GM12864 (cell line): ENCODE measurements around the gene MAGI2.

ENCODE experiments used
- DNase-seq: peaks from one replicate; pipeline ENCODE4 v3.0.0-alpha.2; 2011; ENCODE audit warnings: low read depth
- H3K4me3 ChIP-seq: 2 replicates; pipeline ENCODE4 v1.5.1; 2011; ENCODE audit warnings: mild to moderate bottlenecking, low read depth, low read length, control low read depth
- TF ChIP-seq, protein P1 (sequence below): IDR thresholded peaks from 2 replicates; pipeline ENCODE4 v1.5.1; 2011; ENCODE audit warnings: low read depth, mild to moderate bottlenecking, moderate library complexity, low read length, control low read depth, inconsistent platforms; ENCODE audit errors: missing control alignments

Gene MAGI2

GRCh38 chr7:78542541-78542940 lies 910.9 kb downstream of the MAGI2 start:
- TF ChIP-seq, protein P1, sequence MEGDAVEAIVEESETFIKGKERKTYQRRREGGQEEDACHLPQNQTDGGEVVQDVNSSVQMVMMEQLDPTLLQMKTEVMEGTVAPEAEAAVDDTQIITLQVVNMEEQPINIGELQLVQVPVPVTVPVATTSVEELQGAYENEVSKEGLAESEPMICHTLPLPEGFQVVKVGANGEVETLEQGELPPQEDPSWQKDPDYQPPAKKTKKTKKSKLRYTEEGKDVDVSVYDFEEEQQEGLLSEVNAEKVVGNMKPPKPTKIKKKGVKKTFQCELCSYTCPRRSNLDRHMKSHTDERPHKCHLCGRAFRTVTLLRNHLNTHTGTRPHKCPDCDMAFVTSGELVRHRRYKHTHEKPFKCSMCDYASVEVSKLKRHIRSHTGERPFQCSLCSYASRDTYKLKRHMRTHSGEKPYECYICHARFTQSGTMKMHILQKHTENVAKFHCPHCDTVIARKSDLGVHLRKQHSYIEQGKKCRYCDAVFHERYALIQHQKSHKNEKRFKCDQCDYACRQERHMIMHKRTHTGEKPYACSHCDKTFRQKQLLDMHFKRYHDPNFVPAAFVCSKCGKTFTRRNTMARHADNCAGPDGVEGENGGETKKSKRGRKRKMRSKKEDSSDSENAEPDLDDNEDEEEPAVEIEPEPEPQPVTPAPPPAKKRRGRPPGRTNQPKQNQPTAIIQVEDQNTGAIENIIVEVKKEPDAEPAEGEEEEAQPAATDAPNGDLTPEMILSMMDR, result no peak
- DNase-seq, result no peak
- H3K4me3 ChIP-seq, result no peak overlapping the region

- DNase-seq, result no peak
- TF ChIP-seq, protein P1, result no peak
Observed at GRCh38 chr7:78539825-78540224, 913.6 kb downstream of the MAGI2 start.

GRCh38 chr7:78535655-78536054 lies 917.8 kb downstream of the MAGI2 start:
- no peak for DNase-seq
- no peak overlapping the region for H3K4me3 ChIP-seq
- TF ChIP-seq, protein P1, result no peak

More at GRCh38 chr7:78539825-78540224, 913.6 kb downstream of the MAGI2 start:
- H3K4me3 ChIP-seq, result no peak overlapping the region

DNA sequence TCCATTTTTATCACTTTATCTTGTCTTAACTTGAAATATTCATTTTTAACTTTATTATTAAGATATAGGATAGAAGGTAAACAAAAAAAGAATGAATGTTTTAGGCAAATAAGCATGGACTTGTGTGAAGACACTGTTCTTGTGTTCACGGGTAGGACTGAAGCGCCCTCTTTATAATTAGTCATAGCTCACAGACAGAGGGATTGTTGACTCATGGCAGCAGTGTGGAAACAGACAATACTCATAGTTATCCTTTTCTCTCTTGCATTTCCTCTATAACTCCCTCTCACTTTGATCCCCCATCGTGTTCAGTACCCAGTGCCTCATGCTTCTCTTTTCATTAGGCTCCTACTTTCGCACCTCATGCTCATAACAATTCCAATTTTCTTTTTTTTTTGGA lies 923.1 kb downstream of the MAGI2 start:
- H3K4me3 ChIP-seq, result no peak overlapping the region
- TF ChIP-seq, protein P1, result no peak
- DNase-seq, result no peak

DNA sequence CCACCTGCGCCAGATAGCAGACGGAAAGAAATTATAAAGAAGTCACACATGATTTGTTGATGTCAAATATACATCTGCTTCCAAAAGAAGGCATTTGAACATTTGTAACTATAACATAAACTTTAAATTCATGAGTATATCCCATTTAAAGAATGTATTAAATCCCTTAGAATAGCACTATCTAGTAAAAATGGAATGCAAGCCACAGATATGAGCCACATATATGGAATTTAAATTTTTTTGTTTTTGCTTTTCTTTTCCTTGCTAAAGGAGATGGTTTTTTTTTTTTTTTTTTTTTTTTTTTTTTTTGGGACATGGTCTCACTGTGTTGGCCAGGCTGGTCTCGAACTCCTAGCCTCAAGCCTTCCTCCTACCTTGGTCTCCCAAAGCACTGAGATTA lies 924.1 kb downstream of the MAGI2 start:
- no peak overlapping the region for H3K4me3 ChIP-seq
- TF ChIP-seq, protein P1, result no peak
- no peak for DNase-seq

- TF ChIP-seq, protein P1, result no peak
- H3K4me3 ChIP-seq, result no peak overlapping the region
- no peak for DNase-seq
Observed at GRCh38 chr7:78528964-78529363, 924.5 kb downstream of the MAGI2 start.

GRCh38 chr7:78523930-78524329 lies 929.5 kb downstream of the MAGI2 start:
- H3K4me3 ChIP-seq, result no peak overlapping the region
- TF ChIP-seq, protein P1, result no peak
- DNase-seq, result no peak
